HG03064 (cell line): ENCODE data around the gene CHST3.
"Not testable (repeated sequence)": the region's sequence is repeated elsewhere in the genome, so short reads cannot be mapped to it uniquely, and the experiment has no call there.

Experiments
- ATAC-seq: cut with Tn5 transposase; IDR thresholded peaks from one replicate; pipeline ENCODE4 v1.9.1; 2021; ENCODE audit warnings: low read depth; ENCODE audit not compliant: unreplicated experiment

The CHST3 gene

GRCh38 chr10:72026278-72027111 lies 62.3 kb downstream of the CHST3 start:
- no peak for ATAC-seq

GRCh38 chr10:72027498-72027897 lies 63.3 kb downstream of the CHST3 start:
- no peak for ATAC-seq

GRCh38 chr10:72029414-72029813 lies 65.2 kb downstream of the CHST3 start:
- no peak for ATAC-seq

- ATAC-seq, result no peak
Measured at GRCh38 chr10:72030762-72031543, 66.8 kb downstream of the CHST3 start.

GRCh38 chr10:72031706-72032105 lies 67.5 kb downstream of the CHST3 start:
- no peak for ATAC-seq

- ATAC-seq, result not testable (repeated sequence)
Measured at GRCh38 chr10:72032409-72033162, 68.4 kb downstream of the CHST3 start.

- ATAC-seq, result no peak
Measured at GRCh38 chr10:72034040-72034499, 69.9 kb downstream of the CHST3 start.

- ATAC-seq, result no peak
Measured at GRCh38 chr10:72034761-72035160, 70.6 kb downstream of the CHST3 start.

GRCh38 chr10:72035252-72035887 lies 71.2 kb downstream of the CHST3 start:
- ATAC-seq, result no peak

GRCh38 chr10:72037266-72037665 lies 73.1 kb downstream of the CHST3 start:
- no peak for ATAC-seq

- no peak for ATAC-seq
Measured at GRCh38 chr10:72037811-72038210, 73.6 kb downstream of the CHST3 start.

GRCh38 chr10:72038458-72039001 lies 74.3 kb downstream of the CHST3 start:
- no peak for ATAC-seq

GRCh38 chr10:72039377-72039776 lies 75.2 kb downstream of the CHST3 start:
- ATAC-seq, result no peak

- ATAC-seq, result no peak
Measured at GRCh38 chr10:72041491-72041890, 77.3 kb downstream of the CHST3 start.

- ATAC-seq, result no peak
Measured at GRCh38 chr10:72043016-72043834, 79.0 kb downstream of the CHST3 start.

- ATAC-seq, result no peak
Measured at GRCh38 chr10:72044417-72045041, 80.3 kb downstream of the CHST3 start.

- no peak for ATAC-seq
Measured at GRCh38 chr10:72045586-72045985, 81.4 kb downstream of the CHST3 start.

- peak; percentile 67 for ATAC-seq
Measured at GRCh38 chr10:72048450-72049124, 84.4 kb downstream of the CHST3 start.
